ENCODE results near the gene PGK1.
"Not testable (repeated sequence)": the region's sequence is repeated elsewhere in the genome, so short reads cannot be mapped to it uniquely, and the experiment has no call there.

Gene PGK1

GRCh38 chrX:78131117-78131516, 27.1 kb downstream of the PGK1 start:
- H3K27ac ChIP-seq, result no peak overlapping the region

DNA sequence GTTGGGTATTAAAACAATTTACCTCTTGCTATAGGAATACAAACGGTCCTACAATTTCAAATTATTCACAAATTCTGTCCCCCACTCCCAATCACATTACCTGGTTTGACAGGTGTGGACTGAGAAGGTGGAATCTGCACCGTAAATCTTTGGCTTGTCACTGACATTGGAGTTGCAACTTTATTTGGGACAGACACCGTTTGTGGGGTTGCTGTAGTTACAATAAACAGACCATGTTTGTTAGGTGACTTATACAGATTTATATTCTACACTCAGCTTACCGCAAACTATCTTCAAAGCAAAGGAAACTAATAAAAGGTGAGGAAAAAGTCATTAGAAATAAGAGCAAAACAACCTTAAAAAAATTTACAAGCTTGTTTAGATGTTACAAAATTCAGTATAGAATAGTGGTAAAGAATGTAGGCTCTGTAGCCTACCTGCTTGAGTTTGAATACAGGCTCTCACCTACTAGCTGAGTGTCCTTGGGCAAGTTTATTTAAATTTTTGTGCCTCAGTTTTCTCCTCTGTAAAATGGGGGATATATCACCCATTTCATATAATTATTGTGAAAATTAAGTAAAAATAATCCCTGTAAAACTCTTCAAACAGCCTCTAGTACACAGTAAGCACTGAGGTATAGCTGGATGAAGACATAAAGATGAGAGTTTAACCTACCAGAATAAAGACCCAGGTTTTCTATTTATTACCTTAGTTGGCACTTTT, 29.4 kb downstream of the PGK1 start:
- TF ChIP-seq ZFX (IDR thresholded peaks at IDR 0.05), result no peak
- TF ChIP-seq, protein P1, sequence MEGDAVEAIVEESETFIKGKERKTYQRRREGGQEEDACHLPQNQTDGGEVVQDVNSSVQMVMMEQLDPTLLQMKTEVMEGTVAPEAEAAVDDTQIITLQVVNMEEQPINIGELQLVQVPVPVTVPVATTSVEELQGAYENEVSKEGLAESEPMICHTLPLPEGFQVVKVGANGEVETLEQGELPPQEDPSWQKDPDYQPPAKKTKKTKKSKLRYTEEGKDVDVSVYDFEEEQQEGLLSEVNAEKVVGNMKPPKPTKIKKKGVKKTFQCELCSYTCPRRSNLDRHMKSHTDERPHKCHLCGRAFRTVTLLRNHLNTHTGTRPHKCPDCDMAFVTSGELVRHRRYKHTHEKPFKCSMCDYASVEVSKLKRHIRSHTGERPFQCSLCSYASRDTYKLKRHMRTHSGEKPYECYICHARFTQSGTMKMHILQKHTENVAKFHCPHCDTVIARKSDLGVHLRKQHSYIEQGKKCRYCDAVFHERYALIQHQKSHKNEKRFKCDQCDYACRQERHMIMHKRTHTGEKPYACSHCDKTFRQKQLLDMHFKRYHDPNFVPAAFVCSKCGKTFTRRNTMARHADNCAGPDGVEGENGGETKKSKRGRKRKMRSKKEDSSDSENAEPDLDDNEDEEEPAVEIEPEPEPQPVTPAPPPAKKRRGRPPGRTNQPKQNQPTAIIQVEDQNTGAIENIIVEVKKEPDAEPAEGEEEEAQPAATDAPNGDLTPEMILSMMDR (conservative IDR thresholded peaks at IDR 0.05), result no peak
- H3K27ac ChIP-seq, result no peak overlapping the region

More at GRCh38 chrX:78131117-78131516, 27.1 kb downstream of the PGK1 start:
- no peak for TF ChIP-seq ZFX (IDR thresholded peaks at IDR 0.05)
- TF ChIP-seq, protein P1 (conservative IDR thresholded peaks at IDR 0.05), result no peak

DNA sequence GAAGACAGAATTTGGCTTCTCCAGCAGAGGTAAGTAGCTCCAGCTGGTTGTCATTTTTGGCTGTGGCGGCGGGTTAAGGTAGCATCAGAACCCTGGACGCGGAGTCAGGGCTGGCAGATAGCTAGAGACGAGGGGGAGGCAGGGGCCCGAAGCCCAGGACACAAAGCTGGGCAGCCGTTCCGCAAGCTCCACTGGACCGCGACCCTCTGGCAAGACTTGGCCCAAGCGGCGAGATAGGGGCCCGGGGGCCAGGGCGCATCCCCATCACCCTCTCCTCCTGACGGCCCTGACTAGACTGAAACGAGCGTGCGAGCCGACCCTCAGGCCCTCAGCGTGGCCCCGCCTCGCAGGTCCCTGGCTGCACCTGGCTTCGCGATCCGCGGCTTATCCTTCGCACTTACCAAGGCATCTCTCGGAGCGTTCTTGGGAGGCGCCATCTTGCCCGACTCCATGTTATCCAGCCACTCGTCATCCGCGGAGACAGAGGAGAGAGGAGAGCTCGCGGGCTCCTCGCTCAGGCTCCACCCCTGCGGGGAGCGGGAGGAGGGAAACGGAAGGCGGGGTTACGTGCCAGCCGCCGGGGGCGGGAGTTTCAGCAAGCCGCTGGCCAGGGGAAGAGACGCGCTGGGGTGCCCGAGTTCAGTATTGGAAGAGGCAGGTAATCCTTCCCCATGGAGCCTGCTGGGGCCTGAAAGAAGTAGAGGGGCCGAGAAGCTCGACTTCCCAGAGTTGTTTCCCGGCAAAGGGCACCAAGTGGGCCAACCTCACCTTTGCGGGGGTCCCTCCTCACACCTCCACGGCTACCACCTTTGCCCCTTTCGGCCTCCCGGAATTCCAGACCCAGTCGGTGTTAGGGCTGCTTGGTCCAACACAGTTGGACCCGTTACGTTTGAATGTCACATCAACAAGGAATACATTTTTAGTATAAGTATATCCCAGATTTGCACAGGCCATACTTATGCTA, 35.4 kb downstream of the PGK1 start, which contains the start of gene TAF9B:
TSS of gene TAF9B (minus strand) at position 491 of the 964 bp plus-strand sequence. CDS start at position 452, 39 bp downstream.
- peak within 1 kb of the TSS; percentile 84 for H3K27ac ChIP-seq
- TF ChIP-seq, protein P1 (conservative IDR thresholded peaks at IDR 0.05), result no peak
- TF ChIP-seq ZFX (IDR thresholded peaks at IDR 0.05), result 0 out of 2 replicates have a peak, but pooled peaks have one; percentile 20

- peak overlapping the region; percentile 84; the same call in 1 of the 2 replicates for H3K27ac ChIP-seq
- TF ChIP-seq, protein P1 (conservative IDR thresholded peaks at IDR 0.05), result no peak
- no peak for TF ChIP-seq ZFX (IDR thresholded peaks at IDR 0.05)
Measured at GRCh38 chrX:78140206-78140605, 36.2 kb downstream of the PGK1 start.

GRCh38 chrX:78147002-78147540, 43.0 kb downstream of the PGK1 start:
- H3K27ac ChIP-seq, result not testable (repeated sequence)

- not testable (repeated sequence) for H3K27ac ChIP-seq
Measured at GRCh38 chrX:78157373-78157772, 53.3 kb downstream of the PGK1 start.

- H3K27ac ChIP-seq, result not testable (repeated sequence)
Measured at GRCh38 chrX:78157846-78158245, 53.8 kb downstream of the PGK1 start.

DNA sequence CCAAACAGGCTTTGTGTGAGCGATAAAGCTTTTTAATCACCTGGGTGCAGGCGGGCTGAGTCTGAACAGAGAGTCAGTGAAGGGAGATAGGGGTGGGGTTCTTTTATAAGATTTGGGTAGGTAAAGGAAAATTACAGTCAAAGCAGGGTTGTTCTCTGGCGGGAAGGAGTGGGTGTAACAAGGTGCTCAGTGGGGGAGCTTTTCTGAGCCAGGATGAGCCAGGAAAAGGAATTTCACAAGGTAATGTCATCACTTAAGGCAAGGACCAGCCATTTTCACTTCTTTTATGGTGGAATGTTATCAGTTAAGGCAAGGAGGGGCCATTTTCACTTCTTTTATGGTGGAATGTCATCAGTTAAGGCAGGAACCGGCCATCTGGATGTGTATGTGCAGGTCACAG, 56.7 kb downstream of the PGK1 start:
- not testable (repeated sequence) for H3K27ac ChIP-seq

DNA sequence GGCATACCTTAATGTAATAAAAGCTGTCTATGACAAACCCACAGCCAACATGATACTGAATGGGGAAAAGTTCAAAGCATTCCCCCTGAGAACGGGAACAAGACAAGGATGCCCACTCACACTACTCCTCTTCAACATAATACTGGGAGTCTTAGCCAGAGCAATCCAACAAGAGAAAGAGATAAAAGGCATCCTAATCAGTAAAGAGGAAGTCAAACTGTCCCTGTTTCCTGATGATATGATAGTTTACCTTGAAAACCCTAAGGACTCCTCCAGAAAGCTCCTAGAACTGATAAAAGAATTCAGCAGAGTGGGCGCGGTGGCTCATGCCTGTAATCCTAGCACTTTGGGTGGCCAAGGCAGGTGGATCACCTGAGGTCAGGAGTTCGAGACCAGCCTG, 59.1 kb downstream of the PGK1 start:
- H3K27ac ChIP-seq, result not testable (repeated sequence)

GRCh38 chrX:78165425-78165824, 61.4 kb downstream of the PGK1 start:
- no peak overlapping the region for H3K27ac ChIP-seq
- no peak for TF ChIP-seq ZFX (IDR thresholded peaks at IDR 0.05)
- TF ChIP-seq, protein P1 (conservative IDR thresholded peaks at IDR 0.05), result no peak

All from C4-2B (cell line).